ENCODE results near the gene SFXN4. TPM values are rescaled to one million over a fixed set of nuclear protein-coding genes. Genes with fewer than 3 reads are reported as not detected.
A peak's percentile ranks its signal among the peaks of the same experiment; 100 is the strongest.

SFXN4 gene
- total RNA-seq, 3 donors from 2014 or later (not counting 1 experiment from before 2014, with no cell fraction given): 5.5 to 13.7 (median 8.1) TPM

DNA sequence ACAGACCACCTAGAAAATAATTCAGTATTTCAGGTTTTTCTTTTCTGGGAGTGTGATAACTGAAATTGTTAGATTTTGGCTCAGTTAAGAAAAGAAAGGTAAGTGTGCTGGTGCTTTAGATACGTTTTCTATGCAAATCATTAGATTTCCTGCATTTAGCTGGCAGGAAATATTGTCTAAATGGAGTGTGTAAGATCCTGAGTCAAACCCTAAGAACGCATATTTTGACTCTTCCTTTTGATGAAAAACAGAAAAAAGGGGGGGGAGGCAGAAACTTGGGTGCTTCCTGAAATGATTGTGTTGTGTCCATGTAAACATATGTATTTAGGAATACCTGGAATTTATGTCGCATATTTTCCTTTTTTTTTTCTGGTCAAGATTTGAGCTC, 43.0 kb upstream of the SFXN4 start:
- peak in 1 of 2 donors; percentile 38 for DNase-seq
- ATAC-seq: no peak
- H3K27ac ChIP-seq (ENCODE audit: low read length): peak overlapping the region; percentile 5
- 9% methylated on average over 3 of the region's 3 CpGs for WGBS (ENCODE audit: insufficient coverage)
- peak overlapping the region; percentile 92 to 93 for H3K27ac Mint-ChIP-seq
- H3K27me3 ChIP-seq (ENCODE audit: control insufficient read depth, insufficient read depth, low read length): no peaks in the 10 kb centered on the region
- H3K4me3 ChIP-seq (ENCODE audit: low read length): peak overlapping the region; percentile 47
- H3K4me1 ChIP-seq (ENCODE audit: control insufficient read depth, insufficient read depth, low read length): peaks cover 41% of the 10 kb centered on the region
- intact Hi-C loops (cut with micrococcal nuclease): no loop called here
- no peaks in the 10 kb centered on the region for H3K27me3 Mint-ChIP-seq (ENCODE audit: low read depth in 2 of 2)
- H3K4me3 Mint-ChIP-seq: peak overlapping the region; percentile 89
- no peaks in the 10 kb centered on the region for H3K36me3 Mint-ChIP-seq
- TF ChIP-seq, protein P1, sequence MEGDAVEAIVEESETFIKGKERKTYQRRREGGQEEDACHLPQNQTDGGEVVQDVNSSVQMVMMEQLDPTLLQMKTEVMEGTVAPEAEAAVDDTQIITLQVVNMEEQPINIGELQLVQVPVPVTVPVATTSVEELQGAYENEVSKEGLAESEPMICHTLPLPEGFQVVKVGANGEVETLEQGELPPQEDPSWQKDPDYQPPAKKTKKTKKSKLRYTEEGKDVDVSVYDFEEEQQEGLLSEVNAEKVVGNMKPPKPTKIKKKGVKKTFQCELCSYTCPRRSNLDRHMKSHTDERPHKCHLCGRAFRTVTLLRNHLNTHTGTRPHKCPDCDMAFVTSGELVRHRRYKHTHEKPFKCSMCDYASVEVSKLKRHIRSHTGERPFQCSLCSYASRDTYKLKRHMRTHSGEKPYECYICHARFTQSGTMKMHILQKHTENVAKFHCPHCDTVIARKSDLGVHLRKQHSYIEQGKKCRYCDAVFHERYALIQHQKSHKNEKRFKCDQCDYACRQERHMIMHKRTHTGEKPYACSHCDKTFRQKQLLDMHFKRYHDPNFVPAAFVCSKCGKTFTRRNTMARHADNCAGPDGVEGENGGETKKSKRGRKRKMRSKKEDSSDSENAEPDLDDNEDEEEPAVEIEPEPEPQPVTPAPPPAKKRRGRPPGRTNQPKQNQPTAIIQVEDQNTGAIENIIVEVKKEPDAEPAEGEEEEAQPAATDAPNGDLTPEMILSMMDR (IDR thresholded peaks at IDR 0.05): no peak
- no peaks in the 10 kb centered on the region for H3K9me3 Mint-ChIP-seq
- H3K9me3 ChIP-seq (ENCODE audit: control insufficient read depth, insufficient read depth, low read length): no peaks in the 10 kb centered on the region
- H3K4me1 Mint-ChIP-seq: peaks cover 54% of the 10 kb centered on the region in 2 donors
- H3K36me3 ChIP-seq (ENCODE audit: control insufficient read depth, insufficient read depth, low read length): no peaks in the 10 kb centered on the region

DNA sequence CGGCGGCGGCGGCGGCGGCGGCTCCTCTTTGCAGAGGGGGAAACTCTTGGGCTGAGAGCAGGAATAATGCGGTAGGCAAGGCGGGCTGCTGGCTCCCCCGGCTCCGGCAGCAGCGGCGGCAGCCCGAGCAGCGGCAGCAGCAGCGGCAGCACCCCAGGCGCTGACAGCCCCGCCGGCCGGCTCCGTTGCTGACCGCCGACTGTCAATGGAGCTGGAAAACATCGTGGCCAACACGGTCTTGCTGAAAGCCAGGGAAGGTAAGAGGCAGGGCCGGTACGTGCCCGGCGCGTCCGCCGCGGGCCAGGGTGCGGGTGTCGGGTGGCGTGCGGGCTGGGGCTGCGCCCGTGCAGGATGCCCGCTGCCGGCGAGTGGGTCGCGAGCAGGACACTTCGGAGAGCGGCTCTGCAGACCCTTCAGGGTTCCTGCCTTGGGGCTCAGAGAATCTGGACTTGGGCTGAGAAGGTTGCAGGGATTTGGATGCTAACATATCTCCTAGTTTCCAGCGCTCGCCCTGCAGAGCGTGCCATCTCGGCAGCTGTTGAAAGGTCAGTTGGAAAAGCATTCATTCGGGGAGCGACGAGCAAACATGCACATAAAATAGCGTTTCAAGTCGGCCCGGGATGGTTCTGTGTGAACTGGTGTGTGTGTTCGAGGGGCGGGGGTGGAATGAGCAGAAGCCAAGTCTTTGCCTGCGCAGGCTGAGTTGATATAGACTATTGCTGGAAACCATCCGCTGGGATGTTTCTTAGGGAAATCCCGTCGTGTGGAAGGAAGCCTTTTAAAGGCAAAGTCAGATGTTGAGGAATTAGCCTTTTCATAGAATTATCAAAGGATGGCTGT, 42.4 kb upstream of the SFXN4 start:
- peak overlapping the region; percentile 47 for H3K4me3 ChIP-seq (ENCODE audit: low read length)
- H3K27me3 Mint-ChIP-seq (ENCODE audit: low read depth in 2 of 2): no peaks in the 10 kb centered on the region
- no peaks in the 10 kb centered on the region for H3K36me3 Mint-ChIP-seq
- intact Hi-C loops (cut with micrococcal nuclease): loop anchor here (2.0 kb wide), 2 partner anchors 29 to 99 kb away; partner anchors contain the start of gene PRDX3
- peak; percentile 44 to 65 for DNase-seq
- under 1% methylated on average over 62 of the region's 62 CpGs for WGBS (ENCODE audit: insufficient coverage)
- peaks cover 51 to 53% of the 10 kb centered on the region in 2 donors for H3K4me1 Mint-ChIP-seq
- no peaks in the 10 kb centered on the region for H3K9me3 Mint-ChIP-seq
- H3K36me3 ChIP-seq (ENCODE audit: control insufficient read depth, insufficient read depth, low read length): no peaks in the 10 kb centered on the region
- H3K27ac ChIP-seq (ENCODE audit: low read length): peak overlapping the region; percentile 14
- peak in 1 of 3 donors; percentile 2 for ATAC-seq
- H3K27me3 ChIP-seq (ENCODE audit: control insufficient read depth, insufficient read depth, low read length): no peaks in the 10 kb centered on the region
- peak overlapping the region; percentile 89 for H3K4me3 Mint-ChIP-seq
- peak overlapping the region; percentile 92 to 93 for H3K27ac Mint-ChIP-seq
- TF ChIP-seq, protein P1 (IDR thresholded peaks at IDR 0.05): no peak
- H3K4me1 ChIP-seq (ENCODE audit: control insufficient read depth, insufficient read depth, low read length): peaks cover 38% of the 10 kb centered on the region
- H3K9me3 ChIP-seq (ENCODE audit: control insufficient read depth, insufficient read depth, low read length): no peaks in the 10 kb centered on the region

DNA sequence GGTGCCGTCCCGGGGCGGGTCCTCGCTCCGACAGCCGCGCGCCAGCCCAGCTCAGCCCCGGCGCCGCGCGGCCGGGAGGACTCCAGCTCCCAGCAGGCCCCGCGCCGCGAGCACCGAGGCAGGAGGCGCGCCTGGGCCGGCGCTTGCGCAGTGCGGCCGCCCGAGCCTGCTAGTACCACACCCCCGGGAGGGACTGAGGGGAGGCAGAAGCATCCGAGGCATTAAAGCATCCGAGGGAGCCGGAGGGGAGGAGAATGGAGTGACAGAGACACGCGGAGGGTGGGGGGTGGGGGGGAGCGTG, 41.8 kb upstream of the SFXN4 start, which contains the start of gene GRK5:
Gene GRK5, plus strand, starts transcription at position 206 of the 301 bp plus-strand sequence. CDS start 347 bp downstream, outside the sequence.
- peak within 1 kb of the TSS; percentile 70 for H3K27ac ChIP-seq (ENCODE audit: low read length)
- H3K27me3 ChIP-seq (ENCODE audit: control insufficient read depth, insufficient read depth, low read length): no peaks in the 10 kb centered on the region
- Mint-ChIP-seq H3K27me3 (ENCODE audit: low read depth in 2 of 2) (no peaks in the 10 kb centered on the region), H3K27ac (peak within 1 kb of the TSS; percentile 94), H3K9me3 (no peaks in the 10 kb centered on the region), H3K36me3 (no peaks in the 10 kb centered on the region), H3K4me3 (peak within 1 kb of the TSS; percentile 95), H3K4me1 (peaks cover 45 to 47% of the 10 kb centered on the region in 2 donors)
- WGBS (ENCODE audit: insufficient coverage): under 1% methylated on average over 29 of the region's 34 CpGs
- DNase-seq (peak; percentile 91 to 99), ATAC-seq (peak; percentile 79 to 92 (median 84))
- peaks cover 34% of the 10 kb centered on the region for H3K4me1 ChIP-seq (ENCODE audit: control insufficient read depth, insufficient read depth, low read length)
- peak within 1 kb of the TSS; percentile 47 for H3K4me3 ChIP-seq (ENCODE audit: low read length)
- no peaks in the 10 kb centered on the region for H3K36me3 ChIP-seq (ENCODE audit: control insufficient read depth, insufficient read depth, low read length)
- no peaks in the 10 kb centered on the region for H3K9me3 ChIP-seq (ENCODE audit: control insufficient read depth, insufficient read depth, low read length)
- intact Hi-C loops (cut with micrococcal nuclease): loop anchor here (2.0 kb wide), 2 partner anchors 29 to 99 kb away; partner anchors contain the start of gene PRDX3
- TF ChIP-seq, protein P1 (IDR thresholded peaks at IDR 0.05): no peak
